Measurements from ENCODE around the gene GAPDH. TPM values are rescaled to one million over a fixed set of nuclear protein-coding genes. Genes with fewer than 3 reads are reported as not detected.
"Not testable (repeated sequence)": the region's sequence is repeated elsewhere in the genome, so short reads cannot be mapped to it uniquely, and the experiment has no call there.

The GAPDH gene
- total RNA-seq, 6 experiments from 2014 or later, result 6,263 to 7,539 (median 6,900) TPM

DNA sequence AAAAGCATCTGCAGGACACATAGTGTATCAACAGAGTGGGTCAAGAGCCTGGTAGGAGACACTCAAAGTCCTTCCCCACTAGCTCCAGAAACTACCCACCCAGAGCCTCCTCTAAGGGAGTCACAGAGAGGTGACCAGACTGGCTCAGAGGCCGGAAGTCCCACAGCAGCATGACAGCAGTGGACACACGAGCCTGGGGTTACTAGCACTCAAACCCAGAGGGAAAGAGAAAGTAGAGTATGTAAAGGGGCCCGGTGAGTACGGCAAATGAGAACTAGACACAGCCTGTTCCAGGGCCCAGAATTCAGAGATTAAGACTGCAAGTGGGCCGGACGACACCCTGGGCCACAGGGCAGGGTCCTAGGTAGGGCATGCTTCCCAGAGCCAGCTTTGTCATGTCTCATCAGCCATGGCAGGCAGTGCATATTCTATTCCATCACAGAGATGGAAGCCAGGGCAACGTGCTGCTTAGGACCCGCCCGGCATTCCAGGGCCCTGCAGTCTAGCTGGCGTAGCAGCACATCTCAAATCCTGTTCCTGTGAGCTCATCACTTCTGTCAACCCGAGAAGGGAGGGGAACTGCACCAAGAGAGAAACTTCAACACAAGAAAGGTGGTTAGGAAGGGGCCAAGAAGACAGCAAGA is 17.3 kb downstream of the GAPDH start:
- peak overlapping the region; percentile 93 for H3K27ac Mint-ChIP-seq
- H3K36me3 Mint-ChIP-seq (ENCODE audit: low read depth), result peaks cover 39% of the 10 kb centered on the region
- DNase-seq, result peak; percentile 80
- TF ChIP-seq CTCF (IDR thresholded peaks at IDR 0.05), result no peak
- peaks cover 84% of the 10 kb centered on the region for H3K4me1 Mint-ChIP-seq (ENCODE audit: low read depth)
- peaks cover 3% of the 10 kb centered on the region for H3K27me3 Mint-ChIP-seq (ENCODE audit: insufficient read depth)
- H3K4me3 Mint-ChIP-seq, result peak overlapping the region; percentile 98
- no peaks in the 10 kb centered on the region for H3K9me3 Mint-ChIP-seq

DNA sequence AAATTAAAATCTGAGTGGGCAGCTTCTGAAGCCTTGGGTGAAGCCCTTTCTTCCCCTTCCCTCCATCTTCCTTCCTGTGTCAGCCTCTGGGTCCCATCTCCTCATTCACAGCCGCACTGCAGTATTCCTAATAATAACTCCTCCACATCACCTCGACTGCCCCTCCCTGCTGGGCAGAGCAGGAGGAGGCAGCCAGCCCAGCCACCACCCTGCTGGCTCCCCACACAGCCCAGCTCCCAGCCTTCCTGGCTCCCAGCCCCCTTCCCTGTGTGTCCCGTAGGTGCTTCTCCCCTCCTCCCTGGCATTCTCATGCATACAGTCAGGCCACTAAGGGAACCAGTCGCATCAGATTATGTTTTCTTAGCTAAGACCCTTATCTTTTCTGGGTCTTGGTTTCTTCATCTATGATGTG is 17.8 kb downstream of the GAPDH start:
- H3K36me3 Mint-ChIP-seq (ENCODE audit: low read depth), result peaks cover 36% of the 10 kb centered on the region
- H3K27ac Mint-ChIP-seq, result peak overlapping the region; percentile 93
- peaks cover 80% of the 10 kb centered on the region for H3K4me1 Mint-ChIP-seq (ENCODE audit: low read depth)

GRCh38 chr12:6553051-6553868 is 18.9 kb downstream of the GAPDH start:
- H3K27me3 Mint-ChIP-seq (ENCODE audit: insufficient read depth), result peaks cover 3% of the 10 kb centered on the region
- no peaks in the 10 kb centered on the region for H3K9me3 Mint-ChIP-seq
- peaks cover 25% of the 10 kb centered on the region for H3K36me3 Mint-ChIP-seq (ENCODE audit: low read depth)
- DNase-seq, result peak; percentile 80
- peaks cover 69% of the 10 kb centered on the region for H3K4me1 Mint-ChIP-seq (ENCODE audit: low read depth)
- peak overlapping the region; percentile 98 for H3K4me3 Mint-ChIP-seq
- no peak for TF ChIP-seq CTCF (IDR thresholded peaks at IDR 0.05)
- peak overlapping the region; percentile 93 for H3K27ac Mint-ChIP-seq

More for the DNA sequence above, 17.8 kb downstream of the GAPDH start:
- Mint-ChIP-seq H3K27me3 (ENCODE audit: insufficient read depth) (peaks cover 3% of the 10 kb centered on the region), H3K4me3 (peak overlapping the region; percentile 98), H3K9me3 (no peaks in the 10 kb centered on the region)
- no peak; the same call in 1 of the 2 replicates for TF ChIP-seq CTCF (IDR thresholded peaks at IDR 0.05)
- DNase-seq, result no peak

GRCh38 chr12:6554168-6555017 is 20.1 kb downstream of the GAPDH start:
- peak; percentile 76 for DNase-seq
- H3K9me3 Mint-ChIP-seq, result no peaks in the 10 kb centered on the region
- H3K4me3 Mint-ChIP-seq, result peak overlapping the region; percentile 98
- H3K27ac Mint-ChIP-seq, result peak overlapping the region; percentile 89
- H3K4me1 Mint-ChIP-seq (ENCODE audit: low read depth), result peaks cover 58% of the 10 kb centered on the region
- peaks cover 20% of the 10 kb centered on the region for H3K36me3 Mint-ChIP-seq (ENCODE audit: low read depth)
- peak; percentile 78 for TF ChIP-seq CTCF (IDR thresholded peaks at IDR 0.05)
- peaks cover 2% of the 10 kb centered on the region for H3K27me3 Mint-ChIP-seq (ENCODE audit: insufficient read depth)

- Mint-ChIP-seq H3K4me3 (peak overlapping the region; percentile 98), H3K9me3 (no peaks in the 10 kb centered on the region), H3K27ac (peak overlapping the region; percentile 89), H3K36me3 (ENCODE audit: low read depth) (peaks cover 27% of the 10 kb centered on the region), H3K27me3 (ENCODE audit: insufficient read depth) (peaks cover 2% of the 10 kb centered on the region), H3K4me1 (ENCODE audit: low read depth) (peaks cover 54% of the 10 kb centered on the region)
- no peak for DNase-seq
- TF ChIP-seq CTCF (IDR thresholded peaks at IDR 0.05), result no peak
Observed at GRCh38 chr12:6555018-6555691, 20.8 kb downstream of the GAPDH start.

GRCh38 chr12:6556496-6556817 is 22.1 kb downstream of the GAPDH start:
- Mint-ChIP-seq H3K27ac (peak overlapping the region; percentile 36; the same call in 1 of the 2 replicates), H3K4me3 (peak overlapping the region; percentile 98), H3K4me1 (ENCODE audit: low read depth) (peaks cover 48% of the 10 kb centered on the region), H3K36me3 (ENCODE audit: low read depth) (peaks cover 28% of the 10 kb centered on the region)
- not testable (repeated sequence) for H3K9me3 Mint-ChIP-seq; H3K27me3 Mint-ChIP-seq (ENCODE audit: insufficient read depth); DNase-seq
